CD1c-positive myeloid dendritic cell (primary cell): ENCODE data around the gene TBC1D2.
"Not testable (repeated sequence)": the region's sequence is repeated elsewhere in the genome, so short reads cannot be mapped to it uniquely, and the experiment has no call there.

Experiments
- DNase-seq: peaks from one replicate; pipeline ENCODE4 v3.0.0-alpha.2; 2016; ENCODE audit errors: extremely low spot score

The TBC1D2 gene

DNA sequence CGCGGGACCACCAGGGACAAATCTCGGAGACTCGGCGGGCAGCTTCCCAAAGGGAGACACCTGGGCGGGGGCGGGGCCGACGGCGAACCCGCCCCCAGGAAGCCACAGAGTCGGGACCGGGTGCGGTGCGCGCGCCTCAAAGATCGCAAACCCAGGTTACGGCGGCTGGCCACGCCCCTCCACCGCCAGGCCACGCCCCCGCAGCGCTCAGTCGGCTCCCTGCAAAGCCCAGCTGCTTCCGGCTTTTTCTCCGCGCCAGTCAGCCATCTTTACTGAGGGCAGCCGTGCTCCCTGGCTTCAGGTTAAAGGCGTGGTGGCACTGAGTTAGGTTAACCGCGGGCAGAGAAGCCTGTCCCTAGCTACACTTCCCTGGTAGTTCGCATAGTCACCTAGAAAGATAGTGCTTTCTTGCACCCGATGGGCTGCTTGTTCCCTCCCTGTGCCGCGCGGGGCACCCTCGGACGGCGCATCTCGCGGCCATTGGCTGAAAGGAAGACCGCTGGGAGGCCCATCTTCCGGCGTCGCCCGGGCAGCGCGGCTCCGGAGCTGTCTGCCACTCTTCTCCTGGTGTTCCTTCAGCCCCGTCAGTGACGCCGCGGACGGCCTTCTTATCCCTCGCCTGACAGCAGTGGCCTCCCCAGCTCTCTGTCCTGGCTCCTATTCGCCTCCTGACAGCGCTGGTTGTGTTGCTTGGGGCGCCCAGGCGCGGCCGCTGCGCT lies at the start of gene TBC1D2:
Gene TBC1D2, minus strand, starts transcription at position 72 of the 719 bp plus-strand sequence. CDS start 108 bp downstream, outside the sequence.
- peak; percentile 97 for DNase-seq

DNA sequence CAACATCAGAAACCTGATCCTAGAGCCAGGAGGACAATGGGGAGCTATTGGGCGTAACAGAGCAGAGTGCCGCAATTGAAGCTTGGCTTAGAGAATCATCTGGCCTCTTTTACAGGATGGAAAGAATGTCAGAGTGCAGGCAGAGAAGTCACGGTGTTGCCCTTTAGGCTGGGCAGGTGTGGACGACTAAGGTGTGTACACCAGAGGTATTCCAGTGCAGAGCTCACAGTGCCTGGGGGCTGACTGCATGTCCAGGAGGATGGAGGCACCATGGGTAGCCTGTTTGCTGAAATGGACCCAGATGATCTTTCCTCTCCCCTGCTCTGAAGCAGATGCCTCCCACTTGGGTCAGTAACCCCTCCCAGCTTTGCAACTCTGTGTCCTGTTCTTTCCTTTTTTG lies 48.9 kb upstream of the TBC1D2 start:
- no peak for DNase-seq

- DNase-seq = no peak
Observed at GRCh38 chr9:98303633-98304125, 48.2 kb upstream of the TBC1D2 start.

DNA sequence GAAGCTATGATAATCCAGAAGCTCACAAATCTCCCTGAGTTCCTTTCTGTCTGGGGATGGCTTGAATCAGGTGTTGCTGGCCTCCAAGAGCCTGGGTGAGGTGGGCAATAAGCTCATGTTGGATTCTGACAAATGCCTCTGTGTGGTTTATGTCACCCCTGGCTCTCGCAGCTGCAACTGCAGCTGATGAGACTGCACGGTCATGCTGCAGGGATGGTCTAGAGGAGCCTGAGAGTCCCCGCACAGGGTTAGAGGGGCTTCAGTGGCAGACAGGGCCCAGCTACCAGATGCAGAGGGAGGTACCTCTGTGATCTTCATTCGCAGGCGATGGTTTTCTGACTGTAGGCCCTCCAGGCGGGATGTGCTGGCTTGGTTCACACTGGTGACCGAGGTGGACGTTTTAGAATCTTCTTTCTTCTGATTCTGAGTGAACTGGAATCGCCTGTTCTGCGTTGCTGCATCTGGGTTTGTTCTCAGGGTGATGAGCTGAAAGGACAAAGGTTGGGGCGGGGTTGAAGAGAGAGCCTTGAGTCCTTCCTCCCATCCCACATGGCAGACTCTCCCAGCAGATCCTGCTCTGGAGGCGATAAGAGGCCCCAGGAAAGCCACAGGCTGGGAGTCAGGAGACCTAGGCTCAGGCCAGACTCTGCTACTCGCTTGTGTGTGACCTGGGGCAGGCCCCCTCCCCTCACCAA lies 47.6 kb upstream of the TBC1D2 start:
- DNase-seq = no peak

- DNase-seq = no peak
Observed at GRCh38 chr9:98302150-98302549, 46.7 kb upstream of the TBC1D2 start.

DNA sequence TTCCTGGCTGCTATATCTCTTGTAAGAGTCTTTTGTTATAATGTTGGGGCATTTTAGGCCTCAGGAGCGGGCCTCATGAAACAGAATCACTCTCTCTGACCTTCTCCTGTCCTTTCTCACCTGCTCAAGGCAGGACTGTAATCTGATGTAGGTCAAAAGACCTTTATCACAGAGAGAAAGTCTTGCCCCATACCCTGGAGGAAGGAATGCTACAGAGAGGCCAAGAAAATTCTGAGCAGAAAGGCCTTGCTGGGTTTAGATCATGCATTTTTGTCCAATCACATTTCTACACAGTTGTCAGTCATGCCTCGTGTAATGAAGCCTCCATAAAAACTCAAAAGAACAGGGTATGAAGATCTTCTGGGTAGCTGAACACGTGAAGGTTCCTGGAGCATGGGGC lies 45.2 kb upstream of the TBC1D2 start:
- no peak for DNase-seq

DNA sequence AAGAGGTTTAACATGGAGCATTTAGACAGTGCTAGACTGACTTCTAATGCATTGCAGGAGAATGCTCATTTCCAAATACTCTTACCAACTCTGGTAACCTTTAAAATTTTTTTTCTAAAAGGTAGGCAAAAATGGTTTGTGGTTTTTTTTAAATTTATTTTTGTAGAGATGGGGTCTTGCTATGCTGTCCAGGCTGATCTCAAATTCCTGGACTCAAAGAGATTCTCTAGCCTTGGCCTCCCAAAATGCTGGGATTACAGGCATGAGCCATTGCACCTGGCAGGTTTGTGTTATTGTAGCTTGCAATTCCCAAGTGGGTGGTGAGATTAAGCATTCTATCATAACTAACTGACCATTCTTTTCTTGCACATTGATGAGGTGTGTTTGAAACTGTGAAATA lies 43.0 kb upstream of the TBC1D2 start:
- no peak for DNase-seq

GRCh38 chr9:98295824-98296223 lies 40.4 kb upstream of the TBC1D2 start:
- no peak for DNase-seq

DNA sequence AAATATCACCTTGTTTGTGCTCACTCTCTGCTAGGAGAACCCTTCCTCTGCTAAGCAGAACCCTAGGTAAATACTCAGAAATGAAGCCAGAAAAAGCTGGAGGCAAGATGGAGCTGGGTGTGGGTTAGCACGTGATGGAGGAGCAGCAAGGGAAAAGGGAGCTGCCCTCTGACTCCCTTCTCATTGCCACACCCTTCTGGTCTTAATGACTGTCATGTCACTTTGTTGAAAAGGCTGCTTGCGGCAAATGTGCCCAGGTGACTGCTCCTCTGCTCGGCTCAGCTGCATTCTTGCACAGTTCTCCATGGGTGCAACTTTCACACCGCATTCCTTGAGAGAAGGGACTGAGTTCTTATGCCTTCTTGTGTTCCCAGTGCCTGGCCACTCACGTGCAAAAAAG lies 36.4 kb upstream of the TBC1D2 start:
- DNase-seq = no peak

- DNase-seq = no peak
Observed at GRCh38 chr9:98290411-98290810, 35.0 kb upstream of the TBC1D2 start.

DNA sequence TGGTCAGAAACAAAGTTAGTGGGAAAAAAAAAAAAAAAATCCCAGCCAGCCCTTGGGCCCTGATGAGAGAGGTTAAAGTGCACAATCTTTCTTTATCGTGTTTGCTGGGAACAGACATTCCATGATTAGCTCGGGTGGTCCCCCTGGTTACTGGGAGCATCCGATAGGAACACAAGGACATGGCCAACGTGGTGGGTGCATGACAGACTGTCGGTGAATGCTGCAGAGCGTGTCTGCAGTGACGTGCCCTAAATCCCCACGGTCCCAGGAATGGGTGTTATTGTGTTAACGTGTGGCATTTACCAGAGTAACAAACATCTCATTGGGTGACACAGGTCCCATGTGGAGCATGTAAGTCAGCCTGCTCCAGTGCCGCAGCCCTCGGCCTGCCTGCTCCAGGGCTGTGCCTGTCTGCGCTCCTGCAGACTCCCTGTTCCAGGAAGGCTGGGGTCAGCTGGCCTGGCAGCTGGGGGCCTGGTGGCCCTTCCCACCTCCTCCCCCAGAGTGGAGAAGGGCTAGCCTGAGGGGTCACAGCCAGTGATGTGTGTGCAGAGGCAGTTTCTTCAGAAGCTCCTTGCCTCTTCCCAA lies 34.3 kb upstream of the TBC1D2 start:
- no peak for DNase-seq

- DNase-seq = no peak
Observed at GRCh38 chr9:98288881-98289280, 33.4 kb upstream of the TBC1D2 start.

DNA sequence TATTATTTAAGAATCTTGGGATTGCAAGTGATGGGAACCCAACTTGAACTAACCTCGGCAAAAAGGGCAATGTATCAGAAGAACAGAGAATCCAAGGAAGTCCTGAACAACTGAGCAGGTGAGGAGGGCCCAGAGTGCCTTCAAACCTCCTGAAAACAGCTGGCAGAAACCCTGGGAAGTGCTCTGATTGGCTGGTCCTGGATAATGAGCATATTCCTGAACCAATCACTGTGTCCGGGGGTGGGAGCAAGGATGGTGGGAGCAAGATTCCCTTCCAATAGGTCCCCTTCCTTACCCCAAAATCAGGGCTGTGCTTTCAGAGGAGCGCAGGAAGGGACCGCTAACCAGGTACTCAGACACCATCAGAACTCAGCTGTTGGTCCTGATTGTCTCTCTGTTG lies 31.9 kb upstream of the TBC1D2 start:
- no peak for DNase-seq

DNA sequence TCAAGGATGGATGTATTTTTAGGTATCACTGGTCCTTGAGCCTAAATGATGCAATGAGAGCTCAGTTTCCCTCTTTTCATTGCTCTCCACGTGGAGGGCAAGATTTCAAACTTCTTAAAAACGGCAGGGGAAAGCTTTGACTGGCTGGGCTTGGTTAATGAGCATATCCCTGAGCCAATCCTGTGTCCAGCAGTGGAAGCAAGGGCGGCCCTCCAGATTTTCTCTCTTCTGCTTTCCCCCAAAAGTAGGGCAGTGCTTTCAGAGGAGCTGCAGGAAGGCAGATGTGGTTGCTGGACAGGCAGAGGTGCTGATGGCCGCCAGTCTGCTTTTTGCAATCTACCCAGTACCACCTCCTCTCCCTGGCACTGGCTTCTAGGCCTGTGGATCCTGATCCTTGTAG lies 30.0 kb upstream of the TBC1D2 start:
- no peak for DNase-seq

GRCh38 chr9:98284754-98285153 lies 29.3 kb upstream of the TBC1D2 start:
- no peak for DNase-seq

- not testable (repeated sequence) for DNase-seq
Observed at GRCh38 chr9:98283143-98283542, 27.7 kb upstream of the TBC1D2 start.

GRCh38 chr9:98281281-98281680 lies 25.8 kb upstream of the TBC1D2 start:
- DNase-seq = no peak

- no peak for DNase-seq
Observed at GRCh38 chr9:98280574-98280973, 25.1 kb upstream of the TBC1D2 start.

DNA sequence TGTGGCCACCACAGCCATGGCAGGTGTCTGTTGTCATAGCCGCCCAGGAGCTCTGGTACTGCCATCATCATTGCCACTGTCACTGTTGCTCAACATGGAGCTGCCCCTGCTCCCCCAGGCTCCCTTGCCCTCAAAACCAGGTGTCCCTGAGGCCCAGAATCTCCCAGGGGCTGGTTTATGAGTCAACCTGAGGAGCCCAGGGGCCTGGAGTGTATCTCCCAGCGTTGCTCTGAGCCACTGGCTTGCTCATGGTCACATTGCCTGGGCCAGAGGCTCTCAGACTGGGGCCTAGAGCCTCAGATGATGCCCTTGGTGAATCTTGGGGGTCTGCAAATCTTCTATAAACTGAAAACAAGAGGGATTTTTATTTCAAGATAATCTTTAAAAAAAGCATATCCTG lies 24.7 kb upstream of the TBC1D2 start:
- DNase-seq = no peak

DNA sequence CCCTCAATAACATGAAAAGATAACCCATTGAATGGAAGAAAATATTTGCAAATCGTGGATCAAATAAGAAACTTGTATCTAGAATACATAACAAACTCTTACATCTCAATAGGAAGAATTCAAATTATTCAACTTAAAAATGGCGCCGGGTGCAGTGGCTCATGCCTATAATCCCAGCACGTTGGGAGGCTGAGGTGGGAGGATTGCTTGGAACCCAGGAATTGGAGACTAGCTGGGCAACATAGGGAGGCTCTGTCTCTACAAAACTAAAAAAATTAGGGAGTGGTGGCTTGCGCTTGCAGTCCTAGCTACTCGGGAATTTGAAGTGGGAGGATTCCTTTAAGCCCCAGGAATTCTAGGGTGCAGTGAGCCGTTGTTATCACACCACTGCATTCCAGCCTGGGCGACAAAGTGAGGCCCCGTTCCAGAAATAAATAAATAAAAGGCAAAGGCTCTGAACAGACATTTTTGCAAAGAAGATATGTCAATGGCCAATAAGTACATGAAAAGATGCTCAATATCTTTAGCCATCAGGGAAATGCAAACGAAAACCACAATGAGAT lies 21.5 kb upstream of the TBC1D2 start:
- no peak for DNase-seq

- DNase-seq = no peak
Observed at GRCh38 chr9:98275159-98275558, 19.7 kb upstream of the TBC1D2 start.

DNA sequence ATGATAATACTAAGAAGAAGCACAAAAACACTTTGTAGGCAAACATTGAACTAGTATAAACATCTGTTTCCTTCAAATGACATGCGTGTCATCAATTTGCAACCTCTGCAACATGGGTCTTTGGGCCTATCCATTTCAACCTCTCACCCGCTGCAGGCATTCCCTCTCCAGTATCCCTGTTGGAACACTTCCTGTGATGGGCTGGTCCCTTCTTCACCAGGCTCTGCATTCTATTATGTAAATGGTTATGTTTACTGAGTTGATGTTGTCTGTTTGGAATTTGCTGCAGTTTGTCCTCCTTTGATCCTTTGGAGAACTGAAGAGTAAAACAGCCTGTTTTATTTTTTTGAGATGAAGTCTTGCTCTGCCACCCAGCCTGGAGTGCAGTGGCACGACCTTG lies 16.6 kb upstream of the TBC1D2 start:
- DNase-seq = no peak

- DNase-seq = no peak
Observed at GRCh38 chr9:98271479-98271878, 16.0 kb upstream of the TBC1D2 start.
